Cardiac ventricle fibroblast (primary cell): ENCODE measurements around the gene OR2AG1. TPM values are rescaled to one million over a fixed set of nuclear protein-coding genes. Genes with fewer than 3 reads are reported as not detected.

Experiments used
- total RNA-seq: library from RNA; depleted of rRNA; stranded (reverse); fragments of >200 nt; gene quantifications from 2 replicates; pipeline ENCODE4 v1.2.3, GENCODE V29; 2015

Gene OR2AG1
- total RNA-seq, result not detected in 2 replicates

GRCh38 chr11:6782720-6783119 lies at the start of gene OR2AG1:
Gene OR2AG1, plus strand, starts transcription at chr11:6783020. Its CDS starts 2,018 bp downstream, at chr11:6785038.

GRCh38 chr11:6771926-6772893 lies 10.6 kb upstream of the OR2AG1 start, which contains the start of gene OR2AG2:
Gene OR2AG2, minus strand, starts transcription at chr11:6771976. Its CDS starts 3,019 bp downstream, at chr11:6768957.

GRCh38 chr11:6799402-6799801 lies 16.6 kb downstream of the OR2AG1 start, which contains the start of gene OR6A2:
Gene OR6A2, minus strand, starts transcription at chr11:6799689. Its CDS starts 3,981 bp downstream, at chr11:6795708.

Other genes starting within 250 kb of the OR2AG1 start
- gene RRP8, start 179.4 kb upstream of the OR2AG1 start, total RNA-seq, result 6.7 and 14.0 TPM in 2 replicates
- 83.9 and 93.4 TPM in 2 replicates for gene ILK, start 179.2 kb upstream of the OR2AG1 start, total RNA-seq
- 57.7 and 71.8 TPM in 2 replicates for gene TAF10, start 170.8 kb upstream of the OR2AG1 start, total RNA-seq
- gene TPP1, start 163.6 kb upstream of the OR2AG1 start, total RNA-seq, result 82.0 and 93.0 TPM in 2 replicates
- gene DCHS1, start 127.2 kb upstream of the OR2AG1 start, total RNA-seq, result 1.6 and 2.0 TPM in 2 replicates
- gene MRPL17, start 99.7 kb upstream of the OR2AG1 start, total RNA-seq, result 36.9 and 60.1 TPM in 2 replicates
- not detected in 2 replicates for gene OR2AG2, start 11.0 kb upstream of the OR2AG1 start, total RNA-seq
- 0.06 TPM in 1 of 2 replicates, not detected in the other for gene OR6A2, start 16.7 kb downstream of the OR2AG1 start, total RNA-seq
- gene OR10A5, start 62.7 kb downstream of the OR2AG1 start, total RNA-seq, result not detected in 2 replicates
- gene OR10A2, start 80.0 kb downstream of the OR2AG1 start, total RNA-seq, result not detected in 2 replicates
- gene OR10A4, start 93.6 kb downstream of the OR2AG1 start, total RNA-seq, result not detected in 2 replicates
- gene OR2D2, start 109.5 kb downstream of the OR2AG1 start, total RNA-seq, result not detected in 2 replicates
- gene OR2D3, start 138.0 kb downstream of the OR2AG1 start, total RNA-seq, result not detected in 2 replicates
- gene ZNF215, start 143.4 kb downstream of the OR2AG1 start, total RNA-seq, result 0.98 and 2.0 TPM in 2 replicates
- gene ZNF214, start 237.3 kb downstream of the OR2AG1 start, total RNA-seq, result 1.00 and 2.0 TPM in 2 replicates
- 0.05 TPM in 1 of 2 replicates, not detected in the other for gene NLRP14, start 237.5 kb downstream of the OR2AG1 start, total RNA-seq